ENCODE results near the gene POLR3G.

Gene POLR3G

DNA sequence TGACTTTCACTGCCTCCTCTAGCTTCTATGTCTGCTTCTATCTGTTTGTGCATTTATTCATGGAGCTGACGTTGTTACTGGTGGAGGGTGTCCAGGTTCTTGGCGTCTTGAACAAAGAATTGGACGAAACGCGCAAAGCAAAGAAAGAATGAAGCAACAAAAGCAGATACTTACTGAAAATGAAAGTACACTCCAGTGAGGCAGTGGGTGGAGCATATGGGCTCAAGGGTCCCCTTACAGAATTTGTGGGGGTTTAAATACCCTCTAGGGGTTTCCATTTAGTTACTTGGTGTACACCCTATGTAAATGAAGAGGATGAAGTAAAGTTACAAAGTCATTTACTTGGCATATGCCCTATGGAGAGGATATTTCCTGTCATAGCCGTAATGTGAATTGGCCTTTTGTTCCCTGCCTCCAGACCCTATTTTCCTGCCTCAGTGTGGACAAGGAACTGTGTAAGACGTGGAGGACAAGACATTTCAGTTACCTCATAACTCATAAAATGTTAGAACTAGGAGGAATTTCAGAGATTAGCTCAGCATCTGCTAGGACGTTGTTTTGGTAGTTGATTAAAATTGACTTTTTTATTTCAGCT is 3.1 kb downstream of the POLR3G start:
- no peak overlapping the region for H3K4me3 ChIP-seq (ENCODE audit: low read depth, low read length)
- TF ChIP-seq, protein P1, sequence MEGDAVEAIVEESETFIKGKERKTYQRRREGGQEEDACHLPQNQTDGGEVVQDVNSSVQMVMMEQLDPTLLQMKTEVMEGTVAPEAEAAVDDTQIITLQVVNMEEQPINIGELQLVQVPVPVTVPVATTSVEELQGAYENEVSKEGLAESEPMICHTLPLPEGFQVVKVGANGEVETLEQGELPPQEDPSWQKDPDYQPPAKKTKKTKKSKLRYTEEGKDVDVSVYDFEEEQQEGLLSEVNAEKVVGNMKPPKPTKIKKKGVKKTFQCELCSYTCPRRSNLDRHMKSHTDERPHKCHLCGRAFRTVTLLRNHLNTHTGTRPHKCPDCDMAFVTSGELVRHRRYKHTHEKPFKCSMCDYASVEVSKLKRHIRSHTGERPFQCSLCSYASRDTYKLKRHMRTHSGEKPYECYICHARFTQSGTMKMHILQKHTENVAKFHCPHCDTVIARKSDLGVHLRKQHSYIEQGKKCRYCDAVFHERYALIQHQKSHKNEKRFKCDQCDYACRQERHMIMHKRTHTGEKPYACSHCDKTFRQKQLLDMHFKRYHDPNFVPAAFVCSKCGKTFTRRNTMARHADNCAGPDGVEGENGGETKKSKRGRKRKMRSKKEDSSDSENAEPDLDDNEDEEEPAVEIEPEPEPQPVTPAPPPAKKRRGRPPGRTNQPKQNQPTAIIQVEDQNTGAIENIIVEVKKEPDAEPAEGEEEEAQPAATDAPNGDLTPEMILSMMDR (IDR thresholded peaks at IDR 0.05; ENCODE audit: control insufficient read depth, extremely low read depth, insufficient read depth) = no peak
- no peak for DNase-seq (ENCODE audit: low read depth)

DNA sequence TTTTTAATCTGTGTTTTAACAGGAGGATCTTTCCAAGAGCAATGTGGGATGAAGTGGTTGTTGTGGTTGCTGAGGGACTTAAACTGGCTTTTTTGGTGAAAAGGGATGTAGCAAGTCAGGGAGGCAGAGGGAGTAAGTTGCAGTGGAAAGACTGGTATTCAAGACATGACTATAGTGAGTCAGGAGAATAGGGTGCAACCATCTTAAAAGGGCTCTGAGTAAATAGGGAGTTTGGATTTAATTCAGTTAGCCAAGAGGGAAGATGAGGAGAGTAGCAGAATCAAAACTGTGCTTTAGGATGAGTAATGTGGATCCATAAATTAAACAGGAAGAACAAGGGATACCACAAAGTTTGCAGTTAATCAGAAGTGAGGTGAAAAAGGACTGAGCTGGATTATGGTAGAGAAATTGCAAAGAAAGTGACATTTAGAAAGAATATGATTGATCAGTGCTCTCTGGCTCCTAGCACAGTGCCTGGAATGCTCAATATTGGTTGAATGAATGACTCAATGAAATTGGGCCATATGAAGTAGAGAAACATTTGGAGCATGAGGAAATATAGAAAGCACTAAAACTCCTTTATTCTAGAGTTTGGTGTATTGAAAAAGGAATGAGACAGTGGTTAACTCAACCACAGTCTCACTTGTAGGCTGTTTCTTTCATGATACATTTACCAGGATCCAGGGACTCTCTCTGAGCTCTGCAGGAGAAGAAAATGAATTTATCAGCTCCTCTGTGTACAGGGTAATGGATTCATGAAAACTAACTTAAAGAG is 5.1 kb downstream of the POLR3G start:
- H3K4me3 ChIP-seq (ENCODE audit: low read depth, low read length) = no peak overlapping the region
- DNase-seq (ENCODE audit: low read depth) = no peak
- TF ChIP-seq, protein P1 (IDR thresholded peaks at IDR 0.05; ENCODE audit: control insufficient read depth, extremely low read depth, insufficient read depth) = no peak

- DNase-seq (ENCODE audit: low read depth) = no peak
- TF ChIP-seq, protein P1 (IDR thresholded peaks at IDR 0.05; ENCODE audit: control insufficient read depth, extremely low read depth, insufficient read depth) = no peak
- no peak overlapping the region for H3K4me3 ChIP-seq (ENCODE audit: low read depth, low read length)
Observed at GRCh38 chr5:90480699-90481098, 6.0 kb downstream of the POLR3G start.

- DNase-seq (ENCODE audit: low read depth) = no peak
- TF ChIP-seq, protein P1 (IDR thresholded peaks at IDR 0.05; ENCODE audit: control insufficient read depth, extremely low read depth, insufficient read depth) = no peak
- no peak overlapping the region for H3K4me3 ChIP-seq (ENCODE audit: low read depth, low read length)
Observed at GRCh38 chr5:90483206-90483605, 8.5 kb downstream of the POLR3G start.

DNA sequence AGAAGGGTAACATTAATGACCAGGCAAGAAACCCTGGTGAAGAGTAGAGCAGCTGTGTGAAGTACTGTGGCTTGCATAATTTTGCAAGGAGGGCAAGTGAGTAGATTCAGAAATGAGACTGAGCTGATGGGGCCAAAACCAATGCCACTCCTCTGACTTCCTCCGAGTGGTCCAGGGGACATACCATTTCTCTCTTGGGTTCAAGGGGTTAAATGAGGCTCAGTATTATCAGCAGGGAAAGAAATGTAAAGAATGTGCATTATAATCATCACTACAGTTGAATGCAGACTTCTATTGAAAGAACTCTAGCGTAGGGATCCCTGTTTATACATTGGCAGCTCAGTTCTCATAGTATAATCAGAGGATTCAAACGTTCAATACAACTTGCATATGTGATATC is 9.9 kb downstream of the POLR3G start:
- no peak overlapping the region for H3K4me3 ChIP-seq (ENCODE audit: low read depth, low read length)
- TF ChIP-seq, protein P1 (IDR thresholded peaks at IDR 0.05; ENCODE audit: control insufficient read depth, extremely low read depth, insufficient read depth) = no peak
- no peak for DNase-seq (ENCODE audit: low read depth)

DNA sequence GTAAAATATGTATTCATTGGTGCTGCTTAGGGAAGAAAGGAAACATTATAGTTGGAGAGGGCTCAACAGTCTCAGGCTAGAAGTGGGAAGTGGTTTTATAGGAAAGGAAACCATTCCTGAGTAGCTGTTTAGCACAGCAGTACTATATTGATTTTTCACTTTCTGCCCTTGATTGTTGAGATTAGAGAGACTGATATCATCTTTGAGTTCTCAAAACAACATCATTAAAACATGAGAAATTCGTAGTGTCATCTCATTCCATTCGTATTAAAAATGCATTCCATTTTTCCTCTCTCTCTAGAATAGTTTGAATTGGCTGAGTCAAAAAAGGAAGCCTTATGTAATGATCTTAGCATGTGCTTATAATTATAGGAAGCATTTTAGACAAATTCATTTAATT is 14.1 kb downstream of the POLR3G start:
- TF ChIP-seq, protein P1 (IDR thresholded peaks at IDR 0.05; ENCODE audit: control insufficient read depth, extremely low read depth, insufficient read depth) = no peak
- peak; percentile 11 for DNase-seq (ENCODE audit: low read depth)
- no peak overlapping the region for H3K4me3 ChIP-seq (ENCODE audit: low read depth, low read length)
